ENCODE measurements around the gene SETD7.

The SETD7 gene

GRCh38 chr4:139562839-139563238 lies 6.8 kb upstream of the SETD7 start:
- no peak overlapping the region for H3K4me3 ChIP-seq (ENCODE audit: low read depth, low read length)
- no peak for DNase-seq (ENCODE audit: low read depth)
- TF ChIP-seq, protein P1, sequence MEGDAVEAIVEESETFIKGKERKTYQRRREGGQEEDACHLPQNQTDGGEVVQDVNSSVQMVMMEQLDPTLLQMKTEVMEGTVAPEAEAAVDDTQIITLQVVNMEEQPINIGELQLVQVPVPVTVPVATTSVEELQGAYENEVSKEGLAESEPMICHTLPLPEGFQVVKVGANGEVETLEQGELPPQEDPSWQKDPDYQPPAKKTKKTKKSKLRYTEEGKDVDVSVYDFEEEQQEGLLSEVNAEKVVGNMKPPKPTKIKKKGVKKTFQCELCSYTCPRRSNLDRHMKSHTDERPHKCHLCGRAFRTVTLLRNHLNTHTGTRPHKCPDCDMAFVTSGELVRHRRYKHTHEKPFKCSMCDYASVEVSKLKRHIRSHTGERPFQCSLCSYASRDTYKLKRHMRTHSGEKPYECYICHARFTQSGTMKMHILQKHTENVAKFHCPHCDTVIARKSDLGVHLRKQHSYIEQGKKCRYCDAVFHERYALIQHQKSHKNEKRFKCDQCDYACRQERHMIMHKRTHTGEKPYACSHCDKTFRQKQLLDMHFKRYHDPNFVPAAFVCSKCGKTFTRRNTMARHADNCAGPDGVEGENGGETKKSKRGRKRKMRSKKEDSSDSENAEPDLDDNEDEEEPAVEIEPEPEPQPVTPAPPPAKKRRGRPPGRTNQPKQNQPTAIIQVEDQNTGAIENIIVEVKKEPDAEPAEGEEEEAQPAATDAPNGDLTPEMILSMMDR (IDR thresholded peaks at IDR 0.05; ENCODE audit: low read depth, low read length, missing control alignments): no peak

- no peak for DNase-seq (ENCODE audit: low read depth)
- TF ChIP-seq, protein P1 (IDR thresholded peaks at IDR 0.05; ENCODE audit: low read depth, low read length, missing control alignments): no peak
- no peak overlapping the region for H3K4me3 ChIP-seq (ENCODE audit: low read depth, low read length)
These were observed 6.2 kb upstream of the SETD7 start for GRCh38 chr4:139562067-139562684.

- TF ChIP-seq, protein P1 (IDR thresholded peaks at IDR 0.05; ENCODE audit: low read depth, low read length, missing control alignments): no peak
- DNase-seq (ENCODE audit: low read depth): no peak
- no peak overlapping the region for H3K4me3 ChIP-seq (ENCODE audit: low read depth, low read length)
These were observed 4.5 kb upstream of the SETD7 start for GRCh38 chr4:139560406-139561104.

DNA sequence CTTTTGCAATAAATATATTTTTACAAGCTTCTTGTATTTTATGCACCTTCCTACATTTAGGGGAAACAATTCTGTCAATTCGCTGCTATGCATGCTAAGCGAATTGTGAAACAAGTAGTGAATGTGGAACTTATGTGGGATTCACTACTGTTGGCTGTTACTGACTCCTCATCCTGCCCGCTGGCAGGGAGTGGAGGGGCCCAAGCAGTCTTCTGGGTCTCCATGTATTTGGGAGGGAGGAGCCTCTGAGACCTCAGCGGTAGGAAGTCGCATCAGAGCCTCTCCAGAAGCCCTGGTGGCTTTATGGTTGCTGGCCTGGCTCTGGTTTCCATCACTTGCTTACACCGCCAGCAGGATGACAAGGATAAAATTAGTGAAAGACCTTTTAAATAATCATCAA lies 3.7 kb upstream of the SETD7 start:
- TF ChIP-seq, protein P1 (IDR thresholded peaks at IDR 0.05; ENCODE audit: low read depth, low read length, missing control alignments): no peak
- no peak for DNase-seq (ENCODE audit: low read depth)
- no peak overlapping the region for H3K4me3 ChIP-seq (ENCODE audit: low read depth, low read length)

DNA sequence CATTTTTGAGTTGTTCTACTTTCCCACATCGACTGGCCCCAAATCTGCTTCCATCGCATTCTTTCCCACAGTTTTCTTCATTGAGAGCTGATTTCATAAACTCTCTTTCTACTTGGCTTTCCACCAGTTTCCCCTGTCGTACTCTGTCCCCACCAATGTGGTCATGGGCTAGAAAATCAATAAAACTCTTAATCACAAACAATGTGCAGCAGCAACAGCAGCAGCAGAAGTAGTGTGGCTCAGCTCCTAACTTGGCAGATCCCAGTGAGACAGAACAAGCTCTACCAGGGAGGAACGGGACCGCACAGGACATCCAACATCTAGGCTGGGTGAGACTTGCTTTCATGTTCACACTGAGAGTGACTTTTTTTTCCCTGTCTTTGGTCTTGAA lies 3.1 kb upstream of the SETD7 start:
- DNase-seq (ENCODE audit: low read depth): no peak
- TF ChIP-seq, protein P1 (IDR thresholded peaks at IDR 0.05; ENCODE audit: low read depth, low read length, missing control alignments): no peak
- H3K4me3 ChIP-seq (ENCODE audit: low read depth, low read length): no peak overlapping the region

DNA sequence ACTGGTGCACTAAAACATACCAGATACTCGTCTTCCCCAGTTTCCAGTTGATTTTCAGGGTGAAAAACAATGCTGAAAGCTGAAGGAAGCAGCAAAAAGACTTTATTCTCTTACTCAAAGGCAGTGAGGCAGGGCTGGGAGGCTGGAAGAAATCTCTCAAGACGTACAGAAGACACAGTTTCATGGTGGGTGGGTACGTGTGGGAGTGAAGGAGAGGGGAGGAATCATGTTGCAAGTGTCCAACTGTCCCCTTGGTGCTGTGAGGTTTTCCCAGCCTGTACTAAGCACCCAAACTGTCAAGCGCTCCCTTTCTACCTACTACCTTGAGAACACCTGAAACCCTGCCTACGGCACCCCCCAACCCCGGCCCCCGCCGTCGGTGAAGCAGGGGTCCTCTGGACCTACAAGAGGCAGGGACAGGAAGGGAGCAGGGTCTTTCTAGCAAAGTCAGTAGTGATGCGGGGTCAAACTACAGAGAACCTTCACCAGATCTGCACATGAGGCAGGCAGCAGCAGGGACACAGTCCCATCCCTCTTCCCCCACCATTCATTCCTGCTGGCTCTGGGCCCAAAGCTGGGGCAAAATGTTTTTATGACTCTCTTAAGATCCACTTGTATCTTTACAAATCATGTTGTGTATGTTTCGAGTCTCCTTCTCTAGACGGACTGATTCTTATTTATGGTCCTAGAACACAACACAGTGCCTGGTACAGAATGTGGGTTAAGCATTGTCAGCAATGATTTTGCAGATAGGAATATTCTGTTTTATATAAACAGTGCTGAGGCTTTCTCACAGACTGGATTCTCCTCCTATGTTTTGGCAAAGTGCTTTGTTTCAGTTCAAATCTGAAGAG lies 2.4 kb upstream of the SETD7 start:
- H3K4me3 ChIP-seq (ENCODE audit: low read depth, low read length): no peak overlapping the region
- TF ChIP-seq, protein P1 (IDR thresholded peaks at IDR 0.05; ENCODE audit: low read depth, low read length, missing control alignments): no peak
- no peak for DNase-seq (ENCODE audit: low read depth)

Measured in GM12864 (cell line).